ENCODE data around the gene RBMY1A1.

DNA sequence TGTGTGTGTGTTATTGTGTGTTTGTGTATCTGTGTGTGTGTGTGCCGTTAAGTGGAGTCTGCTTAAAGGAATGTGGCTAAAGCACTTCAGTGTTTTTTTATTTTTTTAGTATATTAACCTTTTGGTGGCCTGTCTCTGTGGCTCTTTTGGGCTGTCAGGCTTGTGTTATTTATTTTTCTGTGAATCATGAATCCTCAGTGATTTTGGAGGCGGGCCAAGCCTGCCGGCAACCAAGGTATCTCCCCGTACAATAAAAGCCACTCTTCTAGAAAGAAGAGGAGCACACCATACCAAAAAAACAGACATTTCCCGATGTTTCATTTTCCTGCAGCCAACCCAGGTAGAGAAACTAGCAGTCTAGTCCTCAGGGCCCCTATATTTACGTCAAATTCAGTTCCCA, 57.4 kb downstream of the RBMY1A1 start:
- TF ChIP-seq CTCF (IDR thresholded peaks at IDR 0.05 in 8 of 11, conservative IDR thresholded peaks at IDR 0.05 in 3 of 11) (no peak), POLR2A (IDR thresholded peaks at IDR 0.05) (no peak), POLR2AphosphoS5 (IDR thresholded peaks at IDR 0.05) (no peak)
